Liver (tissue), 3 donors: ENCODE results near the gene ZNF655.

ENCODE experiments used
- FOXA2 ChIP-seq: IDR thresholded peaks from 2 replicates; pipeline ENCODE4 v1.6.1; 2016; ENCODE audit warnings: antibody characterized with exemption
- GABPA ChIP-seq, 2 donors: IDR thresholded peaks in 1 of 2; conservative IDR thresholded peaks in 1 of 2; 2 replicates each; pipeline ENCODE4 v1.6.1; 2016; ENCODE audit warnings: antibody characterized with exemption in 2 of 2, mild to moderate bottlenecking in 1 of 2, moderate library complexity in 1 of 2
- NR2F2 ChIP-seq: IDR thresholded peaks from 2 replicates; pipeline ENCODE4 v1.6.1; 2016; ENCODE audit warnings: antibody characterized with exemption
- TAF1 ChIP-seq: conservative IDR thresholded peaks from 2 replicates; pipeline ENCODE4 v1.6.1; 2016; ENCODE audit warnings: antibody characterized with exemption, mild to moderate bottlenecking
- TF ChIP-seq, protein P1 (sequence below): fragments of 150-350 bp; IDR thresholded peaks from 2 replicates; pipeline ENCODE4 v1.5.1; 2017; ENCODE audit warnings: improper control_type of control experiment, low read depth, low read length; ENCODE audit not compliant: missing input control
- TF ChIP-seq, protein P2 (sequence below): IDR thresholded peaks from 2 replicates; pipeline ENCODE4 v1.6.1; 2016; ENCODE audit warnings: antibody characterized with exemption, mild to moderate bottlenecking
- TF ChIP-seq, protein P3 (sequence below): IDR thresholded peaks from 2 replicates; pipeline ENCODE4 v1.6.1; 2016; ENCODE audit warnings: antibody characterized with exemption
- donor health status: healthy.
- donor health status: healthy.

DNA sequence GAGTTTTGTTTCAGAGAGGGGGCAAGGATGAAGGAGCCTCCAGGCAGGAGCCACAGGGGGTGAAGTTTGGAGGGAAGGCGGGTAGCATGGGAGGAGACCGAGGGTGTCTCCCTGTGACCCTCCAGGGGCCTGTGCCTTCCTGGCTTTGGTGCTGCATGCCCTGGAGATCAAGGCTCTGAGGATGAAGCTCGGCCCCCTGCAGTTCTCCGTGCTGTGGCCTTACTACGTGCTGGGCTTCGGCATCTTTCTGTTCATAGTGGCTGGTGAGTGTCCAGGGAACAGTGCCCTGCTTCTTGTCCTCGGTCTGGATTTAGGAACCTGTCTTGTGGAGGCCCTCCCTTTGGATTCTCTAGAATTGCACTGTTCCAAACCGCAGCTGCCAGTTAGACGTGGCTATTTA, 49.1 kb downstream of the ZNF655 start:
- TF ChIP-seq, protein P1, sequence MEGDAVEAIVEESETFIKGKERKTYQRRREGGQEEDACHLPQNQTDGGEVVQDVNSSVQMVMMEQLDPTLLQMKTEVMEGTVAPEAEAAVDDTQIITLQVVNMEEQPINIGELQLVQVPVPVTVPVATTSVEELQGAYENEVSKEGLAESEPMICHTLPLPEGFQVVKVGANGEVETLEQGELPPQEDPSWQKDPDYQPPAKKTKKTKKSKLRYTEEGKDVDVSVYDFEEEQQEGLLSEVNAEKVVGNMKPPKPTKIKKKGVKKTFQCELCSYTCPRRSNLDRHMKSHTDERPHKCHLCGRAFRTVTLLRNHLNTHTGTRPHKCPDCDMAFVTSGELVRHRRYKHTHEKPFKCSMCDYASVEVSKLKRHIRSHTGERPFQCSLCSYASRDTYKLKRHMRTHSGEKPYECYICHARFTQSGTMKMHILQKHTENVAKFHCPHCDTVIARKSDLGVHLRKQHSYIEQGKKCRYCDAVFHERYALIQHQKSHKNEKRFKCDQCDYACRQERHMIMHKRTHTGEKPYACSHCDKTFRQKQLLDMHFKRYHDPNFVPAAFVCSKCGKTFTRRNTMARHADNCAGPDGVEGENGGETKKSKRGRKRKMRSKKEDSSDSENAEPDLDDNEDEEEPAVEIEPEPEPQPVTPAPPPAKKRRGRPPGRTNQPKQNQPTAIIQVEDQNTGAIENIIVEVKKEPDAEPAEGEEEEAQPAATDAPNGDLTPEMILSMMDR: no peak
- TF ChIP-seq GABPA (IDR thresholded peaks at IDR 0.05 in 1 of 2, conservative IDR thresholded peaks at IDR 0.05 in 1 of 2): no peak
- no peak for TF ChIP-seq NR2F2
- TF ChIP-seq, protein P2, sequence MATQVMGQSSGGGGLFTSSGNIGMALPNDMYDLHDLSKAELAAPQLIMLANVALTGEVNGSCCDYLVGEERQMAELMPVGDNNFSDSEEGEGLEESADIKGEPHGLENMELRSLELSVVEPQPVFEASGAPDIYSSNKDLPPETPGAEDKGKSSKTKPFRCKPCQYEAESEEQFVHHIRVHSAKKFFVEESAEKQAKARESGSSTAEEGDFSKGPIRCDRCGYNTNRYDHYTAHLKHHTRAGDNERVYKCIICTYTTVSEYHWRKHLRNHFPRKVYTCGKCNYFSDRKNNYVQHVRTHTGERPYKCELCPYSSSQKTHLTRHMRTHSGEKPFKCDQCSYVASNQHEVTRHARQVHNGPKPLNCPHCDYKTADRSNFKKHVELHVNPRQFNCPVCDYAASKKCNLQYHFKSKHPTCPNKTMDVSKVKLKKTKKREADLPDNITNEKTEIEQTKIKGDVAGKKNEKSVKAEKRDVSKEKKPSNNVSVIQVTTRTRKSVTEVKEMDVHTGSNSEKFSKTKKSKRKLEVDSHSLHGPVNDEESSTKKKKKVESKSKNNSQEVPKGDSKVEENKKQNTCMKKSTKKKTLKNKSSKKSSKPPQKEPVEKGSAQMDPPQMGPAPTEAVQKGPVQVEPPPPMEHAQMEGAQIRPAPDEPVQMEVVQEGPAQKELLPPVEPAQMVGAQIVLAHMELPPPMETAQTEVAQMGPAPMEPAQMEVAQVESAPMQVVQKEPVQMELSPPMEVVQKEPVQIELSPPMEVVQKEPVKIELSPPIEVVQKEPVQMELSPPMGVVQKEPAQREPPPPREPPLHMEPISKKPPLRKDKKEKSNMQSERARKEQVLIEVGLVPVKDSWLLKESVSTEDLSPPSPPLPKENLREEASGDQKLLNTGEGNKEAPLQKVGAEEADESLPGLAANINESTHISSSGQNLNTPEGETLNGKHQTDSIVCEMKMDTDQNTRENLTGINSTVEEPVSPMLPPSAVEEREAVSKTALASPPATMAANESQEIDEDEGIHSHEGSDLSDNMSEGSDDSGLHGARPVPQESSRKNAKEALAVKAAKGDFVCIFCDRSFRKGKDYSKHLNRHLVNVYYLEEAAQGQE: no peak
- TF ChIP-seq FOXA2: no peak
- TF ChIP-seq, protein P3, sequence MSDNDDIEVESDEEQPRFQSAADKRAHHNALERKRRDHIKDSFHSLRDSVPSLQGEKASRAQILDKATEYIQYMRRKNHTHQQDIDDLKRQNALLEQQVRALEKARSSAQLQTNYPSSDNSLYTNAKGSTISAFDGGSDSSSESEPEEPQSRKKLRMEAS: no peak
- TF ChIP-seq TAF1: no peak
